LNCaP clone FGC (cell line): ENCODE results near the gene UQCC2.
A peak's percentile ranks its signal among the peaks of the same experiment; 100 is the strongest.

Source experiments
- DNase-seq: peaks from one replicate; pipeline ENCODE4 v3.0.0-alpha.2; 2011; ENCODE audit warnings: low read depth
- H3K4me3 ChIP-seq: 2 replicates; pipeline ENCODE4 v1.5.1; 2011; ENCODE audit warnings: mild to moderate bottlenecking, low read depth, low read length, control low read depth
- TF ChIP-seq, protein P1 (sequence below): IDR thresholded peaks from 2 replicates; pipeline ENCODE4 v1.5.1; 2012; ENCODE audit warnings: mild to moderate bottlenecking; ENCODE audit not compliant: control insufficient read depth, insufficient read depth; ENCODE audit errors: extremely low read depth

UQCC2 gene

DNA sequence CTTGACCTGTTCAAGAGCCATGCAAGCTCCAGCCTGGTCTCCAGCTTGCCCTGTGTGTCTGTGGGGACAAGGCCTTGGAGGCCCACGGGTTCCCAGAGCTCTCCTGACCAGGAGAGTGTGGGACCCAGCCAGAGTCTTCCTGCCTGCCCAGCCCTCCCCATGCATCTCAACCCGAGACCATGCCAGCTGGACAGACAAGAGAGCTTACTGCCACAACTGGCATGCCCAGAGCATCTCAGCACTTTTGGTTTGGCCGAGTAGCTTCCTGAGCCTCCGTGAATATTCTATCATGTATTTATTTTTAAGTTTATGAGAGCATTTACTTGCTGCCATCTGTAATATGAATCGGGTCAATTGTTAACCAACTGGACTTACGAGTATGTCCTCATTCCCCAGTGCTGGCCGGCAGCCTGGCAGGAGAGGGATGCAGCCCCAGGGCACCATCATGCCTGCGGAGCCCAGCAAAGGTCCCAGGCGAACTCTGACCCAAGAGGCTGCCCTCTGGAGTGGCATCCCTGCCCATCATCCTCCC, 20.3 kb upstream of the UQCC2 start:
- DNase-seq, result peak; percentile 93
- no peak overlapping the region for H3K4me3 ChIP-seq
- TF ChIP-seq, protein P1, sequence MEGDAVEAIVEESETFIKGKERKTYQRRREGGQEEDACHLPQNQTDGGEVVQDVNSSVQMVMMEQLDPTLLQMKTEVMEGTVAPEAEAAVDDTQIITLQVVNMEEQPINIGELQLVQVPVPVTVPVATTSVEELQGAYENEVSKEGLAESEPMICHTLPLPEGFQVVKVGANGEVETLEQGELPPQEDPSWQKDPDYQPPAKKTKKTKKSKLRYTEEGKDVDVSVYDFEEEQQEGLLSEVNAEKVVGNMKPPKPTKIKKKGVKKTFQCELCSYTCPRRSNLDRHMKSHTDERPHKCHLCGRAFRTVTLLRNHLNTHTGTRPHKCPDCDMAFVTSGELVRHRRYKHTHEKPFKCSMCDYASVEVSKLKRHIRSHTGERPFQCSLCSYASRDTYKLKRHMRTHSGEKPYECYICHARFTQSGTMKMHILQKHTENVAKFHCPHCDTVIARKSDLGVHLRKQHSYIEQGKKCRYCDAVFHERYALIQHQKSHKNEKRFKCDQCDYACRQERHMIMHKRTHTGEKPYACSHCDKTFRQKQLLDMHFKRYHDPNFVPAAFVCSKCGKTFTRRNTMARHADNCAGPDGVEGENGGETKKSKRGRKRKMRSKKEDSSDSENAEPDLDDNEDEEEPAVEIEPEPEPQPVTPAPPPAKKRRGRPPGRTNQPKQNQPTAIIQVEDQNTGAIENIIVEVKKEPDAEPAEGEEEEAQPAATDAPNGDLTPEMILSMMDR, result no peak

DNA sequence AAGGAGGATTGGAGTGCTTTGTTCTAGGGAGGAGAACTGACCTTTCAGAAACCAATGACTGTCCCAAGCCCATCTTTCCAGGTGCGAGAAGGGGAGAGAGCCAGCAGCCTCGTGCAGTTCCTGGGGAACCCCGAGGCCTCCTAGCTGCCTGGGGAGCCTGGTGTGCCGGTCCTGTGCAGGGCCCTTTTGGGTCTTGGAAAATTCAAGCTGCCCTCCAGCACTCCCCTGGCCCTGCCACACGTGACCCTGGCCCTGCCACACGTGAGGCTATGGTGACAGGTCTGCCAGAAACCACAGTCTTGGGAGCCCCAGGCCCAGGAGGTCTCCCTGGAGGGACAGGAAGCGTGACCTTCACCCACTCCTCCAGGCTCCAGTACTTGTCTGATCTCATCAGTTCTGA, 19.5 kb upstream of the UQCC2 start:
- TF ChIP-seq, protein P1, result no peak
- DNase-seq, result no peak
- no peak overlapping the region for H3K4me3 ChIP-seq

DNA sequence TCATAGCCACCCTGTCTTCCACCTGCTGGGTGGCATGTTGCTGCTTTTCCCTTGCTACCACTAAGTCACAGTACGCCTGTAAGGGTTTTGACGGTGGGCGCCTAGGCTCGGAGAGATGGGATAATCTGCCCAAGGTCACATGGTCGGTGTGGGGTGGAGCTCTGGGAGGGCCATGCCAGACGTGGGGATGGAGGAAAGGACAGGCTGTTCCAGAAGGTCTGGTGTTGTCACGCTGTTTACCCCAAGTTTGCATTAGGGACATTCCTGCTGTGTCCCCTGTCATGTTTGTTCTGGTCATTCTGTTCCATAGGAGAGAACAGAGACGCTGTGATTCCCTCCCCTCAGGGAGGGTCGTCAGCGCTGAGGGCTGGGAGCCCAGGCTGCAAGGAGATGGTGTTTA, 19.1 kb upstream of the UQCC2 start:
- no peak for DNase-seq
- TF ChIP-seq, protein P1, result no peak
- no peak overlapping the region for H3K4me3 ChIP-seq

DNA sequence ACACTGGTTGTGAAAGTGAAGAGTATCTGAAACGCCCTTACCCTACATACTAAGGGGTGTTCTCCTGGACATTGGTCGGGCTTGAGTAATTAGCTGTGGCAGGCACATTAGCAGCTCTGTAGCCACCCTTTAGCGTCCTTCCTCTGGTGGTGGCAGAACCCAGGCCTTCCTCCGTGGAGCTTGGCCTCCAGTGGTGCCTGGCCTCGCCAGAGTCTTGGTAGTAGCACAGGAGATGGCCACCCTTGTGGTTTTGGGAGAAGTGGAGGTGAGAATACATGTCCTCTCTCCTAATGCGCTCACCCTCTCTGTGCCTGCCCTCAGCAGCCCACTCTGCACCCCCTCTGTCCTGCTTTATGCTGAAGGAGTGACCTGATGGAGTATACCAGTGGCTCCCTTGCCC, 17.6 kb upstream of the UQCC2 start:
- DNase-seq, result no peak
- TF ChIP-seq, protein P1, result no peak
- no peak overlapping the region for H3K4me3 ChIP-seq

DNA sequence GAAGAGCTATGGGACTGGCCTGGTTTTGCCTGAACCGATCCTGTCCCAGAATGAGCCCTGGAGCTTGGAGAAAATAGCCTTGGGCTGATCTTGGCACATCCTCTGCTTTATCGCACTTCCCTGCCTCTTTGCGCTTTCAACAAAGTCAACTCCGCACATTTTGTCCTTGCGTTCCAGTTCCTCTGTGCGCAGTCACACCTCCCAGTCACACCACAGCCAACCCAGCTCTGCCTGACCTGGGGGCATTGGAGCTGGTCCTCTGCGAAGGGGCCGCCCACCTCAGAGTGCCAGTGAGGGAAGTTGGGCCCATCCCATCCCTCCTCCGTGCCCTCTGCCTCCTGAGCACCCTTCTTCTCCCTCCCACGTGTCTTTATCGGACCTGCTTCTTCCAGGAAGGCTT, 16.9 kb upstream of the UQCC2 start:
- H3K4me3 ChIP-seq, result no peak overlapping the region
- TF ChIP-seq, protein P1, result no peak
- DNase-seq, result no peak

DNA sequence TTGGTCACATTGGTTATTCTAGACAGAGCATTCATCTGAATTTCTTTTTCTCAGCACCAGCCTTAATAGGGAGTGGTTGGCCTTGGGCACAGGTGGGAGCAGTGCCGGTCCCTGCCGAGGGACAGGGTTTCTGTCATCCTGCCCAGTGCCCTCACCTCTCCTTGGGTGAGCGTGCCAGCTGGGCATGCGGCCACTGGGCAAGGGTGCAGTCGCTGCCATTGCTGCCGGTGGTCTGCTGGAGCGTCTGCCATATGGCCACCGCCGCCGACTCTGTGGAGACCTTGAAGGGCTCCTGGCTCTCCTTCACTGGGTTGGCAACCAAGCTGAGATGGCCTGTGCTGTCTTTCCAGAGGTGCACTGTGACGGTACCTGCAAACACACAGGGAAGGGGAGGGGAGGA, 16.4 kb upstream of the UQCC2 start:
- DNase-seq, result no peak
- TF ChIP-seq, protein P1, result no peak
- H3K4me3 ChIP-seq, result no peak overlapping the region

DNA sequence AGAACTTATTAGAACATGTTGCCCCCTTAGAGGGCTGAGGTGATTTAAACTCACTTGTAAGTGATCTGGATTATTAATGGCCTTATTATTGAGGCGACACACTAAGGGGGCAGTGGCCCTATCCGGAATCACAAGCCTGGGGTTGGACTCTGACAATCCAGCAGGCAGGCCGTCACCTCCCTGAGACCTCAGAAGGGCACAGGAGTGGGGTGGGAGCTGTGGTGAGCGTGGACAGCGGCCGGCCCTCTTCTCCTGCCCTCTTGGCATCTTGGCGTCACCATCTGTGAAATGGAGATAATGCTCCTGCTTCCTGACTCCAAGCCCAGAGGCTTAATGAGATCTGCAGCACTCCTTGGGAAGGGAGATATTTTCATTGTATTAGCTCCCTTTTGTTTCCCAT, 15.6 kb upstream of the UQCC2 start:
- no peak overlapping the region for H3K4me3 ChIP-seq

More for the DNA sequence above, 15.6 kb upstream of the UQCC2 start:
- TF ChIP-seq, protein P1, result no peak
- no peak for DNase-seq
